Measurements from ENCODE around the gene ATP2A2. TPM values are rescaled to one million over a fixed set of nuclear protein-coding genes. Genes with fewer than 3 reads are reported as not detected.
"Not testable (repeated sequence)": the region's sequence is repeated elsewhere in the genome, so short reads cannot be mapped to it uniquely, and the experiment has no call there.

The ATP2A2 gene
- total RNA-seq, 1 experiment from 2014 or later, result 174 TPM

DNA sequence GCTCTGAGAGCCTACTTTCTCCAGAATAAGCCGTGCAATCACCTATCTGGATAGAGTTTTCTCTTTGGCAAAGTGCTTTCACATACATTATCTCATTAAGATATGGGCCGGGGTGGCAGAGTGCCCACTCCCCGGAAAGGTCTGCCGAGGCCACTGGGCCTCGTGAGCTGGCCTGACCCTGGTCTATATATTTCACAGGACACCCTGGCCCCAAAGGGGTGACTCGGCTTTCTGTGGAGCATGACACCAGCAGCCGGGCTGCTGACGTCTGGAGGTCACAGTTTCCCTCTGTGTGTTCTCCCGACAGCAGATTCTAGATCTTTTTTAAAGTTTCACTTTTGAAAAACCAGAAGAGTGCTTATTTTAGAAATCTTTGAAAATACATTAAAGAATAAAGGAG lies 27.9 kb upstream of the ATP2A2 start:
- H3K9me3 ChIP-seq (ENCODE audit: low read length), result no peaks in the 10 kb centered on the region
- TF ChIP-seq, protein P1, sequence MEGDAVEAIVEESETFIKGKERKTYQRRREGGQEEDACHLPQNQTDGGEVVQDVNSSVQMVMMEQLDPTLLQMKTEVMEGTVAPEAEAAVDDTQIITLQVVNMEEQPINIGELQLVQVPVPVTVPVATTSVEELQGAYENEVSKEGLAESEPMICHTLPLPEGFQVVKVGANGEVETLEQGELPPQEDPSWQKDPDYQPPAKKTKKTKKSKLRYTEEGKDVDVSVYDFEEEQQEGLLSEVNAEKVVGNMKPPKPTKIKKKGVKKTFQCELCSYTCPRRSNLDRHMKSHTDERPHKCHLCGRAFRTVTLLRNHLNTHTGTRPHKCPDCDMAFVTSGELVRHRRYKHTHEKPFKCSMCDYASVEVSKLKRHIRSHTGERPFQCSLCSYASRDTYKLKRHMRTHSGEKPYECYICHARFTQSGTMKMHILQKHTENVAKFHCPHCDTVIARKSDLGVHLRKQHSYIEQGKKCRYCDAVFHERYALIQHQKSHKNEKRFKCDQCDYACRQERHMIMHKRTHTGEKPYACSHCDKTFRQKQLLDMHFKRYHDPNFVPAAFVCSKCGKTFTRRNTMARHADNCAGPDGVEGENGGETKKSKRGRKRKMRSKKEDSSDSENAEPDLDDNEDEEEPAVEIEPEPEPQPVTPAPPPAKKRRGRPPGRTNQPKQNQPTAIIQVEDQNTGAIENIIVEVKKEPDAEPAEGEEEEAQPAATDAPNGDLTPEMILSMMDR (conservative IDR thresholded peaks at IDR 0.05; ENCODE audit: low read depth, low read length), result no peak
- TF ChIP-seq EZH2phosphoT487 (IDR thresholded peaks at IDR 0.05; ENCODE audit: borderline replicate concordance, low read length) (no peak), EZH2 (IDR thresholded peaks at IDR 0.05; ENCODE audit: low read length, unreplicated experiment) (no peak)
- ChIA-PET POLR2A (ENCODE audit: unreplicated experiment) (no interaction called here), CTCF (no interaction called here)
- H3K4me3 ChIP-seq (ENCODE audit: low read length), result no peak overlapping the region
- BruUV-seq (replicated peaks), result no TSS peak
- ATAC-seq (no peak), DNase-seq (no peak)
- no peaks in the 10 kb centered on the region for H3F3A ChIP-seq (ENCODE audit: low read length, unreplicated experiment)
- peaks cover 7% of the 10 kb centered on the region for H3K4me1 ChIP-seq (ENCODE audit: insufficient read depth, low read length)
- no peak overlapping the region for H3K4me2 ChIP-seq (ENCODE audit: low read length)
- intact Hi-C loops (cut with micrococcal nuclease), result no loop called here
- H3K9ac ChIP-seq (ENCODE audit: low read length), result no peak overlapping the region
- no peaks in the 10 kb centered on the region for H3K9me2 ChIP-seq (replicated peaks; ENCODE audit: low read length)
- no peaks in the 10 kb centered on the region for H3K36me3 ChIP-seq (ENCODE audit: low read depth, low read length)
- no peaks in the 10 kb centered on the region for H4K20me1 ChIP-seq (ENCODE audit: low read length)
- H2AFZ ChIP-seq (ENCODE audit: low read length), result no peak overlapping the region
- H3K27ac ChIP-seq (ENCODE audit: low read length), result no peak overlapping the region
- no peaks in the 10 kb centered on the region for H3K27me3 ChIP-seq (ENCODE audit: low read length)
- H3K79me2 ChIP-seq (ENCODE audit: low read length), result no peaks in the 10 kb centered on the region

DNA sequence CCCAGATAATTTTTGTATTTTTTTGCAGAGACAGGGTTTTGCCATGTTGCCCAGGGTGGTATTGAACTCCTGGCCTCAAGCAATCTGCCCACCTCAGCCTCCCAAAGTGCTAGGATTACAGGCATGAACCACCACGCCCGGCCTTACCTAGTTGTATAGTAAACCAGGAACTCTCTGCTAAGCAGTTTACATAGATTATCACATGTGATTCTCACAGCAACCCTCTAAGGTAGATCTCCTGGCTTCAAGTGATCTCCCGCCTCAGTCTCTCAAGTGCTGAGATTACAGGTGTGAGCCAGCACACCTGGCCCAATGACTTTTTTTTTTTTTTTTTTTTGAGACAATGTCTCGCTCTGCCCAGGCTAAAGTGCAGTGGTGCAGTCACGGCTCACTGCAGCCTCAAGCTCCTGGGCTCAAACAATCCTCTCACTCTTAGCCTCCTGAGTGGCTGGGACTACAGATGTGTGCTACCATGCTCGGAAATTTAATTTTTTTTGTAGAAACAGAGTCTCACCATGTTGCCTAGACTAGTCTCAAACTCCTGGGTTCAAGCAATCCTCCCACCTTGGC lies 26.0 kb upstream of the ATP2A2 start:
- intact Hi-C loops (cut with micrococcal nuclease), result no loop called here
- ATAC-seq, result no peak
- H3K4me2 ChIP-seq (ENCODE audit: low read length), result no peak overlapping the region

DNA sequence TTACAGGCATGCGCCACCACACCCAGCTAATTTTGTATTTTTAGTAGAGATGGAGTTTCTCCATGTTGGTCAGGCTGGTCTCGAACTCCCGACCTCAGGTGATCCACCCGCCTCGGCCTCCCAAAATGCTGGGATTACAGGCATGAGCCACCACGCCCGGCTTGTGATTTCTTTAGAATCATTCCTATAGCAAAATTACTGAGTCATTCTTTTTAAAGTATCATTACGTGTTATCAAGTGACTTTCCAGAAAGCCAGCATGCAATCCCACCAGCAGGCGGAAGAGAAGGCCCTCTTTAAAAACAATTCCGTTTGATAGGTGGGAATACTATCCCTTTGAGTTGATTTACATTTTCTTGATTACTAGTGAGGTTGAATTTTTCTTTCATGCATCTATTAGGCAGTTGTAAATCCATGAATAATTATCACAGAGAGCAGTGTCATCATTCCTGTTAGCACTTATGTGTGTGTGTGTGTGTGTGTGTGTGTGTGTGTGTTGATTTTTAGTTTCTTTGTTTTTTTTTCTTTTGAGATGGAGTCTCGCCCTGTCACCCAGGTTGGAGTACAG lies 25.1 kb upstream of the ATP2A2 start:
- H2AFZ ChIP-seq (ENCODE audit: low read length); H3K4me2 ChIP-seq (ENCODE audit: low read length); H4K20me1 ChIP-seq (ENCODE audit: low read length); ATAC-seq; H3K9me2 ChIP-seq (replicated peaks; ENCODE audit: low read length); H3F3A ChIP-seq (ENCODE audit: low read length, unreplicated experiment); H3K79me2 ChIP-seq (ENCODE audit: low read length); H3K36me3 ChIP-seq (ENCODE audit: low read depth, low read length); H3K27ac ChIP-seq (ENCODE audit: low read length); CTCF ChIA-PET; DNase-seq; H3K4me1 ChIP-seq (ENCODE audit: insufficient read depth, low read length); POLR2A ChIA-PET (ENCODE audit: unreplicated experiment); H3K9ac ChIP-seq (ENCODE audit: low read length); H3K9me3 ChIP-seq (ENCODE audit: low read length); BruUV-seq (replicated peaks); H3K4me3 ChIP-seq (ENCODE audit: low read length); intact Hi-C loops (cut with micrococcal nuclease); H3K27me3 ChIP-seq (ENCODE audit: low read length): not testable (repeated sequence)

More for the DNA sequence above, 26.0 kb upstream of the ATP2A2 start:
- Histone ChIP-seq H3K9ac (ENCODE audit: low read length) (no peak overlapping the region), H3F3A (ENCODE audit: low read length, unreplicated experiment) (no peaks in the 10 kb centered on the region), H3K79me2 (ENCODE audit: low read length) (no peaks in the 10 kb centered on the region), H3K27ac (ENCODE audit: low read length) (no peak overlapping the region), H3K4me3 (ENCODE audit: low read length) (no peak overlapping the region), H2AFZ (ENCODE audit: low read length) (no peak overlapping the region), H3K9me3 (ENCODE audit: low read length) (no peaks in the 10 kb centered on the region), H4K20me1 (ENCODE audit: low read length) (no peaks in the 10 kb centered on the region), H3K4me1 (ENCODE audit: insufficient read depth, low read length) (no peaks in the 10 kb centered on the region), H3K27me3 (ENCODE audit: low read length) (no peaks in the 10 kb centered on the region), H3K9me2 (replicated peaks; ENCODE audit: low read length) (no peaks in the 10 kb centered on the region), H3K36me3 (ENCODE audit: low read depth, low read length) (no peaks in the 10 kb centered on the region)
- CTCF ChIA-PET, result no interaction called here
- DNase-seq, result no peak
- BruUV-seq (replicated peaks), result no TSS peak
- POLR2A ChIA-PET (ENCODE audit: unreplicated experiment), result no interaction called here
- no peak for TF ChIP-seq EZH2 (IDR thresholded peaks at IDR 0.05; ENCODE audit: low read length, unreplicated experiment)
